ENCODE results near the gene PRIM2.
A peak's percentile ranks its signal among the peaks of the same experiment; 100 is the strongest.
"Not testable (repeated sequence)": the region's sequence is repeated elsewhere in the genome, so short reads cannot be mapped to it uniquely, and the experiment has no call there.

Gene PRIM2

GRCh38 chr6:57365076-57365583 is 47.7 kb downstream of the PRIM2 start:
- peak; percentile 56 to 57 for DNase-seq (ENCODE audit: low read depth in 2 of 2)

- not testable (repeated sequence) for DNase-seq (ENCODE audit: low read depth in 2 of 2)
These were observed 51.7 kb downstream of the PRIM2 start for GRCh38 chr6:57368965-57369731.

GRCh38 chr6:57371779-57372178 is 54.3 kb downstream of the PRIM2 start:
- not testable (repeated sequence) for DNase-seq (ENCODE audit: low read depth in 2 of 2)

GRCh38 chr6:57374764-57375163 is 57.3 kb downstream of the PRIM2 start:
- not testable (repeated sequence) for DNase-seq (ENCODE audit: low read depth in 2 of 2)

- not testable (repeated sequence) for DNase-seq (ENCODE audit: low read depth in 2 of 2)
These were observed 58.7 kb downstream of the PRIM2 start for GRCh38 chr6:57376083-57376482.

- DNase-seq (ENCODE audit: low read depth in 2 of 2): not testable (repeated sequence)
These were observed 71.7 kb downstream of the PRIM2 start for GRCh38 chr6:57389038-57389592.

GRCh38 chr6:57390818-57391217 is 73.4 kb downstream of the PRIM2 start:
- DNase-seq (ENCODE audit: low read depth in 2 of 2): not testable (repeated sequence)

- DNase-seq (ENCODE audit: low read depth in 2 of 2): not testable (repeated sequence)
These were observed 74.6 kb downstream of the PRIM2 start for GRCh38 chr6:57392047-57392446.

GRCh38 chr6:57419341-57419740 is 101.9 kb downstream of the PRIM2 start:
- not testable (repeated sequence) for DNase-seq (ENCODE audit: low read depth in 2 of 2)

GRCh38 chr6:57421503-57421902 is 104.1 kb downstream of the PRIM2 start:
- DNase-seq (ENCODE audit: low read depth in 2 of 2): no peak

GRCh38 chr6:57423468-57423867 is 106.0 kb downstream of the PRIM2 start:
- DNase-seq (ENCODE audit: low read depth in 2 of 2): no peak

GRCh38 chr6:57431742-57432141 is 114.3 kb downstream of the PRIM2 start:
- not testable (repeated sequence) for DNase-seq (ENCODE audit: low read depth in 2 of 2)

GRCh38 chr6:57432157-57432556 is 114.7 kb downstream of the PRIM2 start:
- peak; percentile 63 to 72 for DNase-seq (ENCODE audit: low read depth in 2 of 2)

GRCh38 chr6:57432919-57433684 is 115.7 kb downstream of the PRIM2 start:
- no peak for DNase-seq (ENCODE audit: low read depth in 2 of 2)

- not testable (repeated sequence) for DNase-seq (ENCODE audit: low read depth in 2 of 2)
These were observed 116.4 kb downstream of the PRIM2 start for GRCh38 chr6:57433790-57434189.

- DNase-seq (ENCODE audit: low read depth in 2 of 2): no peak
These were observed 117.5 kb downstream of the PRIM2 start for GRCh38 chr6:57434944-57435343.

- no peak for DNase-seq (ENCODE audit: low read depth in 2 of 2)
These were observed 118.2 kb downstream of the PRIM2 start for GRCh38 chr6:57435475-57436160.

GRCh38 chr6:57440735-57441134 is 123.3 kb downstream of the PRIM2 start:
- DNase-seq (ENCODE audit: low read depth in 2 of 2): not testable (repeated sequence)

GRCh38 chr6:57442133-57442532 is 124.7 kb downstream of the PRIM2 start:
- DNase-seq (ENCODE audit: low read depth in 2 of 2): not testable (repeated sequence)

- not testable (repeated sequence) for DNase-seq (ENCODE audit: low read depth in 2 of 2)
These were observed 125.8 kb downstream of the PRIM2 start for GRCh38 chr6:57443181-57443580.

- DNase-seq (ENCODE audit: low read depth in 2 of 2): not testable (repeated sequence)
These were observed 127.4 kb downstream of the PRIM2 start for GRCh38 chr6:57444787-57445186.

- not testable (repeated sequence) for DNase-seq (ENCODE audit: low read depth in 2 of 2)
These were observed 127.9 kb downstream of the PRIM2 start for GRCh38 chr6:57445379-57445778.
